H1 (cell line): ENCODE data around the gene PDE4D. TPM values are rescaled to one million over a fixed set of nuclear protein-coding genes. Genes with fewer than 3 reads are reported as not detected.

Source experiments
- FOSL1 ChIP-seq: IDR thresholded peaks from 2 replicates; pipeline ENCODE4 v1.6.1; 2011; ENCODE audit warnings: mild to moderate bottlenecking, low read depth, low read length, moderate library complexity; ENCODE audit not compliant: insufficient read depth
- POLR2A ChIP-seq, 2 experiments: IDR thresholded peaks; 1 replicate in 1 of 2; 2 replicates in 1 of 2; pipeline ENCODE4 v1.6.1; 2011; ENCODE audit warnings: low read depth in 2 of 2, low read length in 2 of 2, mild to moderate bottlenecking in 2 of 2; ENCODE audit errors: control extremely low read depth in 1 of 2
- SIX5 ChIP-seq: IDR thresholded peaks from 2 replicates; pipeline ENCODE4 v1.6.1; 2011; ENCODE audit warnings: mild to moderate bottlenecking, low read depth, low read length
- USF2 ChIP-seq: IDR thresholded peaks from 2 replicates; pipeline ENCODE4 v1.6.1; 2011; ENCODE audit warnings: low read length, improper control_type of control experiment
- polyA plus RNA-seq, 7 experiments: library from polyadenylated mRNA; depleted of rRNA in 3 of 7; stranded (reverse) in 5 of 7; unstranded in 2 of 7; fragments of >200 nt in 5 of 7; fragments of 200-250 nt in 2 of 7; gene quantifications; 1 replicate in 5 of 7; 2 replicates in 1 of 7; 4 replicates in 1 of 7; pipeline versions ENCODE4 v1.2.1 to v1.2.3, GENCODE V29; 2011 to 2013; ENCODE audit warnings: missing spikeins in 2 of 7, mixed read lengths in 2 of 7
- total RNA-seq: library from RNA; stranded (reverse); fragmentation: NEBNext Ultra II Directional; extraction: Animal tissue kit (Norgen Biotek cat#: 25700); gene quantifications from 2 replicates; pipeline ENCODE4 v1.2.1, GENCODE V29; 2021

The PDE4D gene
- total and polyA plus RNA-seq, 2 of the 8 experiments (the other 6 are each of a cell fraction or from before 2014, with no cell fraction given) = 2.3 to 3.7 TPM

DNA sequence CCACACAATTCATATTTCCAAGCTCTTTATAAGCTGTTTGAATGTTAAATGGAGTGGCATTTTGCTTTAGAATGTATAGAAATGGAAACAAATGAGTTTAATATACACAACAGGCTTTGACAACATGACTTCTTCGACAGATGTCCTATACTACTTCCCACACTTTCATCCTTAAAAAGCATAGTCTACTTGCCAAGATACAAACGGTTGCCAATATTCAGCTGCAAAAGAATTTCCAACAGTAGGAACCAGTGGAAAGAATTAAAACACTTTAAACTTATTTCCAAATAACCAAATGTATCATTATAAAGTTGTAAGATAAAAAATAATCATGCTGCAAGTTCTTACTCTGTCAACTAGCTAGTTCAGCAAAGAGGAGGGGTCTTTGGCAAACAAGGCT, 456.4 kb downstream of the PDE4D start (continued):
- TF ChIP-seq FOSL1 (no peak), SIX5 (no peak), USF2 (no peak), POLR2A (IDR thresholded peaks at IDR 0.05; ENCODE audit: control extremely low read depth in 1 of 2, low read depth in 2 of 2, low read length in 2 of 2) (no peak)
- TF ChIP-seq, all 59 proteins: peak for 0
